ENCODE results near the gene NEB.

The NEB gene

DNA sequence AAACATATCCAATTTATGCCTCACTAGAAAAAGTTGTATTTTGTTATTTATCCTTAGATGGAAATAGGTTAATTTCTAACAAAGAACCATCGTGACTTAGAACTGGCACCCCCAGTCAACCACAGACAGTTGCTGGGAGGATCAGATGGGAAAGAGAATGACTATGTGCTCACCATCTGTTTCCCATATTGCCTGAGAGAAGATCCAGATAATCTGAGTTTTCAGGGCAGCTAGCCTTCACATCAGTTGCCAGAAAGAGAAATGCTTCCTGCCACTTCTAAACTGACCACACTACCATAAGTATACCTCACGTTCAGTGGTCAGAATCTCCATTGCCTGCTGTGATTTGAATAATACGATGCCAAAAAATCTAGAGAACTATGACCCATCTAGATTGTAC lies 28.4 kb upstream of the NEB start:
- Histone ChIP-seq H3K4me2 (ENCODE audit: low read length, poor library complexity, severe bottlenecking) (no peak overlapping the region), H3K9ac (ENCODE audit: low read length) (no peak overlapping the region), H3K27ac (ENCODE audit: low read length, poor library complexity, severe bottlenecking) (no peak overlapping the region), H3K4me1 (ENCODE audit: control insufficient read depth, insufficient read depth, low read depth, low read length) (peaks cover 9% of the 10 kb centered on the region), H2AFZ (ENCODE audit: low read depth, low read length) (no peak overlapping the region), H2BK5ac (ENCODE audit: low read depth, low read length, poor library complexity, severe bottlenecking) (no peak overlapping the region), H4K91ac (ENCODE audit: low read length) (no peak overlapping the region), H3K36me3 (ENCODE audit: control insufficient read depth in 1 of 2, insufficient read depth in 2 of 2, low read depth in 1 of 2, low read length in 2 of 2) (peaks cover 0 to 4% of the 10 kb centered on the region in 2 experiments), H4K8ac (ENCODE audit: low read length) (no peak overlapping the region), H2AK5ac (ENCODE audit: low read length, severe bottlenecking) (no peak overlapping the region), H3K9me3 (ENCODE audit: control insufficient read depth, low read length) (no peaks in the 10 kb centered on the region), H3K23ac (ENCODE audit: low read length in 2 of 2) (no peak overlapping the region), H3K27me3 (ENCODE audit: control insufficient read depth in 1 of 2, insufficient read depth in 1 of 2, low read length in 2 of 2) (no peaks in the 10 kb centered on the region), H3K14ac (ENCODE audit: low read length in 2 of 2) (no peak overlapping the region), H3K79me1 (replicated peaks; ENCODE audit: low read length, poor library complexity, severe bottlenecking) (no peaks in the 10 kb centered on the region), H2BK12ac (ENCODE audit: low read length in 2 of 2) (no peak overlapping the region), H2BK120ac (ENCODE audit: low read depth, low read length) (no peak overlapping the region), H3K4ac (ENCODE audit: low read depth in 1 of 2, low read length in 2 of 2) (no peak overlapping the region), H2BK15ac (ENCODE audit: low read depth, poor library complexity, severe bottlenecking) (no peak overlapping the region), H3K18ac (ENCODE audit: low read depth in 1 of 2, low read length in 2 of 2) (no peak overlapping the region), H3K4me3 (ENCODE audit: insufficient read depth in 1 of 2, low read depth in 1 of 2, low read length in 2 of 2) (no peak overlapping the region)
- DNase-seq = no peak
- WGBS = 100% methylated on average over 2 of the region's 3 CpGs

- DNase-seq = no peak
- H2BK12ac ChIP-seq (ENCODE audit: low read length in 2 of 2) = no peak overlapping the region
- H3K9ac ChIP-seq (ENCODE audit: low read length) = no peak overlapping the region
- H3K14ac ChIP-seq (ENCODE audit: low read length in 2 of 2) = no peak overlapping the region
- no peak overlapping the region for H3K23ac ChIP-seq (ENCODE audit: low read length in 2 of 2)
- H3K18ac ChIP-seq (ENCODE audit: low read depth in 1 of 2, low read length in 2 of 2) = no peak overlapping the region
- H3K36me3 ChIP-seq (ENCODE audit: control insufficient read depth in 1 of 2, insufficient read depth in 2 of 2, low read depth in 1 of 2, low read length in 2 of 2) = peaks cover 0 to 2% of the 10 kb centered on the region in 2 experiments
- H2AFZ ChIP-seq (ENCODE audit: low read depth, low read length) = no peak overlapping the region
- H3K27ac ChIP-seq (ENCODE audit: low read length, poor library complexity, severe bottlenecking) = no peak overlapping the region
- H2BK5ac ChIP-seq (ENCODE audit: low read depth, low read length, poor library complexity, severe bottlenecking) = no peak overlapping the region
- no peak overlapping the region for H3K4ac ChIP-seq (ENCODE audit: low read depth in 1 of 2, low read length in 2 of 2)
- H3K27me3 ChIP-seq (ENCODE audit: control insufficient read depth in 1 of 2, insufficient read depth in 1 of 2, low read length in 2 of 2) = no peaks in the 10 kb centered on the region
- no peak overlapping the region for H4K8ac ChIP-seq (ENCODE audit: low read length)
- H3K9me3 ChIP-seq (ENCODE audit: control insufficient read depth, low read length) = no peaks in the 10 kb centered on the region
- H2BK15ac ChIP-seq (ENCODE audit: low read depth, poor library complexity, severe bottlenecking) = no peak overlapping the region
- no peak overlapping the region for H2BK120ac ChIP-seq (ENCODE audit: low read depth, low read length)
- H2AK5ac ChIP-seq (ENCODE audit: low read length, severe bottlenecking) = no peak overlapping the region
- H4K91ac ChIP-seq (ENCODE audit: low read length) = no peak overlapping the region
- no peak overlapping the region for H3K4me3 ChIP-seq (ENCODE audit: insufficient read depth in 1 of 2, low read depth in 1 of 2, low read length in 2 of 2)
- H3K79me1 ChIP-seq (replicated peaks; ENCODE audit: low read length, poor library complexity, severe bottlenecking) = no peaks in the 10 kb centered on the region
- H3K4me1 ChIP-seq (ENCODE audit: control insufficient read depth, insufficient read depth, low read depth, low read length) = peaks cover 9% of the 10 kb centered on the region
- H3K4me2 ChIP-seq (ENCODE audit: low read length, poor library complexity, severe bottlenecking) = no peak overlapping the region
Observed at GRCh38 chr2:151761687-151762086, 27.4 kb upstream of the NEB start.

DNA sequence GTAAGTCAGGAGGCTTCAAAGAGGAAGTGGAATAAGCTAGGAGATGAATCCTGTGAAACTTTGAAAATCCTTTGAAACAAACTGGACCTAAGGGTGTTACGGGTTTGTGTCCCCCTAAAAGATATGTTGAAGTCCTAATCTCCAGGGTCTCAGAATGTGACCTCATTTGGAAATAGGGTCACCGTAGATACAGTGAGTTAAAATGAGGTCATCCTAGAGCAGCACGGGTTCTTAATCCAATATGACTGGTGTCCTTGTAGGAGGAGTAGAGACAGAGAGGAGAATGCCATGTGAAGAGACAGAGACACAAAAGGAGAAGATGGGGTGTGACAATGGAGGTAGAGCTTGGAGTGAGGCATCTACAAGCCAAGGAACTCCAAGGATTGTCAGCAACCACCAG lies 26.9 kb upstream of the NEB start:
- Histone ChIP-seq H2AFZ (ENCODE audit: low read depth, low read length) (no peak overlapping the region), H3K4me3 (ENCODE audit: insufficient read depth in 1 of 2, low read depth in 1 of 2, low read length in 2 of 2) (no peak overlapping the region), H4K8ac (ENCODE audit: low read length) (no peak overlapping the region), H3K36me3 (ENCODE audit: control insufficient read depth in 1 of 2, insufficient read depth in 2 of 2, low read depth in 1 of 2, low read length in 2 of 2) (no peaks in the 10 kb centered on the region), H2BK5ac (ENCODE audit: low read depth, low read length, poor library complexity, severe bottlenecking) (no peak overlapping the region), H4K91ac (ENCODE audit: low read length) (no peak overlapping the region), H3K27ac (ENCODE audit: low read length, poor library complexity, severe bottlenecking) (no peak overlapping the region), H3K79me1 (replicated peaks; ENCODE audit: low read length, poor library complexity, severe bottlenecking) (no peaks in the 10 kb centered on the region), H2BK120ac (ENCODE audit: low read depth, low read length) (no peak overlapping the region), H2AK5ac (ENCODE audit: low read length, severe bottlenecking) (no peak overlapping the region), H3K9me3 (ENCODE audit: control insufficient read depth, low read length) (no peaks in the 10 kb centered on the region), H3K14ac (ENCODE audit: low read length in 2 of 2) (no peak overlapping the region), H3K4me1 (ENCODE audit: control insufficient read depth, insufficient read depth, low read depth, low read length) (peaks cover 7% of the 10 kb centered on the region), H3K27me3 (ENCODE audit: control insufficient read depth in 1 of 2, insufficient read depth in 1 of 2, low read length in 2 of 2) (no peaks in the 10 kb centered on the region), H3K23ac (ENCODE audit: low read length in 2 of 2) (no peak overlapping the region), H2BK12ac (ENCODE audit: low read length in 2 of 2) (no peak overlapping the region), H3K4me2 (ENCODE audit: low read length, poor library complexity, severe bottlenecking) (no peak overlapping the region), H3K4ac (ENCODE audit: low read depth in 1 of 2, low read length in 2 of 2) (no peak overlapping the region), H2BK15ac (ENCODE audit: low read depth, poor library complexity, severe bottlenecking) (no peak overlapping the region), H3K18ac (ENCODE audit: low read depth in 1 of 2, low read length in 2 of 2) (no peak overlapping the region), H3K9ac (ENCODE audit: low read length) (no peak overlapping the region)
- WGBS = 79% methylated on average over 3 of the region's 3 CpGs
- DNase-seq = no peak

DNA sequence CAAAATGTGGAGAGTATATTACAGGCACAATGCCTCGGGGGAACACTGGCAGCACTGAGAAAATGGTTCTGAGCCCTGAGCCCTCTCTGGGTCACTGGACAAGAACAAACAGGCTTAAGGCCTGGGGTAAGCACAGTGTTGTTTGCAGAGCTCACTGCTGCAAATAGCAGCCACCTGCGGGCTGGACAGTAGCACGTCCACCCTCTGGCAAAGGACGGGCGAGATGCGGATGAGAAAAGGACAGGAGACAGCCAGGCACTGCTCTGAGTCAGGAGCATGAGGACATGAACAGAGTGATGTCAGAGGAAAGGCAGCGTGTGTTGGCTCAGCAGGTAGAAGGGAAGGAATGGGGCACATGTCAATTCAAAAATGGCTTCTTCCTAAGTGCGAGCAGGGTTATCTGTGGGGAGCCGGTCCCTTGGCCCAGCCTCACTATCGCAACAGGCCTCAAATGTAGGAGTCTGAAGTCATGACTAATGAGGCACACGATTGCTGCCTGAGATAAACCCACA lies 25.9 kb upstream of the NEB start:
- Histone ChIP-seq H3K14ac (ENCODE audit: low read length in 2 of 2) (no peak overlapping the region), H3K23ac (ENCODE audit: low read length in 2 of 2) (no peak overlapping the region), H3K4me3 (ENCODE audit: insufficient read depth in 1 of 2, low read depth in 1 of 2, low read length in 2 of 2) (no peak overlapping the region), H3K36me3 (ENCODE audit: control insufficient read depth in 1 of 2, insufficient read depth in 2 of 2, low read depth in 1 of 2, low read length in 2 of 2) (no peaks in the 10 kb centered on the region), H3K4me2 (ENCODE audit: low read length, poor library complexity, severe bottlenecking) (no peak overlapping the region), H2AK5ac (ENCODE audit: low read length, severe bottlenecking) (no peak overlapping the region), H2BK15ac (ENCODE audit: low read depth, poor library complexity, severe bottlenecking) (no peak overlapping the region), H3K27me3 (ENCODE audit: control insufficient read depth in 1 of 2, insufficient read depth in 1 of 2, low read length in 2 of 2) (no peaks in the 10 kb centered on the region), H3K79me1 (replicated peaks; ENCODE audit: low read length, poor library complexity, severe bottlenecking) (no peaks in the 10 kb centered on the region), H2BK5ac (ENCODE audit: low read depth, low read length, poor library complexity, severe bottlenecking) (no peak overlapping the region), H4K91ac (ENCODE audit: low read length) (no peak overlapping the region), H3K9me3 (ENCODE audit: control insufficient read depth, low read length) (no peaks in the 10 kb centered on the region), H2AFZ (ENCODE audit: low read depth, low read length) (no peak overlapping the region), H3K4ac (ENCODE audit: low read depth in 1 of 2, low read length in 2 of 2) (no peak overlapping the region), H3K9ac (ENCODE audit: low read length) (no peak overlapping the region), H4K8ac (ENCODE audit: low read length) (no peak overlapping the region), H3K18ac (ENCODE audit: low read depth in 1 of 2, low read length in 2 of 2) (no peak overlapping the region), H3K27ac (ENCODE audit: low read length, poor library complexity, severe bottlenecking) (no peak overlapping the region), H3K4me1 (ENCODE audit: control insufficient read depth, insufficient read depth, low read depth, low read length) (peaks cover 5% of the 10 kb centered on the region), H2BK12ac (ENCODE audit: low read length in 2 of 2) (no peak overlapping the region), H2BK120ac (ENCODE audit: low read depth, low read length) (no peak overlapping the region)
- 90% methylated on average over 10 of the region's 11 CpGs for WGBS
- DNase-seq = no peak

Data from mesenchymal stem cell (in vitro differentiated cells and primary cell).